Middle frontal gyrus (tissue), 1 donor: Measurements from ENCODE around the gene SLITRK3.

Source experiments
- DNase-seq: peaks from one replicate; pipeline ENCODE4 v3.0.0-alpha.2; 2015; ENCODE audit warnings: low spot score; ENCODE audit errors: extremely low spot score

SLITRK3 gene, protein sequence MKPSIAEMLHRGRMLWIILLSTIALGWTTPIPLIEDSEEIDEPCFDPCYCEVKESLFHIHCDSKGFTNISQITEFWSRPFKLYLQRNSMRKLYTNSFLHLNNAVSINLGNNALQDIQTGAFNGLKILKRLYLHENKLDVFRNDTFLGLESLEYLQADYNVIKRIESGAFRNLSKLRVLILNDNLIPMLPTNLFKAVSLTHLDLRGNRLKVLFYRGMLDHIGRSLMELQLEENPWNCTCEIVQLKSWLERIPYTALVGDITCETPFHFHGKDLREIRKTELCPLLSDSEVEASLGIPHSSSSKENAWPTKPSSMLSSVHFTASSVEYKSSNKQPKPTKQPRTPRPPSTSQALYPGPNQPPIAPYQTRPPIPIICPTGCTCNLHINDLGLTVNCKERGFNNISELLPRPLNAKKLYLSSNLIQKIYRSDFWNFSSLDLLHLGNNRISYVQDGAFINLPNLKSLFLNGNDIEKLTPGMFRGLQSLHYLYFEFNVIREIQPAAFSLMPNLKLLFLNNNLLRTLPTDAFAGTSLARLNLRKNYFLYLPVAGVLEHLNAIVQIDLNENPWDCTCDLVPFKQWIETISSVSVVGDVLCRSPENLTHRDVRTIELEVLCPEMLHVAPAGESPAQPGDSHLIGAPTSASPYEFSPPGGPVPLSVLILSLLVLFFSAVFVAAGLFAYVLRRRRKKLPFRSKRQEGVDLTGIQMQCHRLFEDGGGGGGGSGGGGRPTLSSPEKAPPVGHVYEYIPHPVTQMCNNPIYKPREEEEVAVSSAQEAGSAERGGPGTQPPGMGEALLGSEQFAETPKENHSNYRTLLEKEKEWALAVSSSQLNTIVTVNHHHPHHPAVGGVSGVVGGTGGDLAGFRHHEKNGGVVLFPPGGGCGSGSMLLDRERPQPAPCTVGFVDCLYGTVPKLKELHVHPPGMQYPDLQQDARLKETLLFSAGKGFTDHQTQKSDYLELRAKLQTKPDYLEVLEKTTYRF

DNA sequence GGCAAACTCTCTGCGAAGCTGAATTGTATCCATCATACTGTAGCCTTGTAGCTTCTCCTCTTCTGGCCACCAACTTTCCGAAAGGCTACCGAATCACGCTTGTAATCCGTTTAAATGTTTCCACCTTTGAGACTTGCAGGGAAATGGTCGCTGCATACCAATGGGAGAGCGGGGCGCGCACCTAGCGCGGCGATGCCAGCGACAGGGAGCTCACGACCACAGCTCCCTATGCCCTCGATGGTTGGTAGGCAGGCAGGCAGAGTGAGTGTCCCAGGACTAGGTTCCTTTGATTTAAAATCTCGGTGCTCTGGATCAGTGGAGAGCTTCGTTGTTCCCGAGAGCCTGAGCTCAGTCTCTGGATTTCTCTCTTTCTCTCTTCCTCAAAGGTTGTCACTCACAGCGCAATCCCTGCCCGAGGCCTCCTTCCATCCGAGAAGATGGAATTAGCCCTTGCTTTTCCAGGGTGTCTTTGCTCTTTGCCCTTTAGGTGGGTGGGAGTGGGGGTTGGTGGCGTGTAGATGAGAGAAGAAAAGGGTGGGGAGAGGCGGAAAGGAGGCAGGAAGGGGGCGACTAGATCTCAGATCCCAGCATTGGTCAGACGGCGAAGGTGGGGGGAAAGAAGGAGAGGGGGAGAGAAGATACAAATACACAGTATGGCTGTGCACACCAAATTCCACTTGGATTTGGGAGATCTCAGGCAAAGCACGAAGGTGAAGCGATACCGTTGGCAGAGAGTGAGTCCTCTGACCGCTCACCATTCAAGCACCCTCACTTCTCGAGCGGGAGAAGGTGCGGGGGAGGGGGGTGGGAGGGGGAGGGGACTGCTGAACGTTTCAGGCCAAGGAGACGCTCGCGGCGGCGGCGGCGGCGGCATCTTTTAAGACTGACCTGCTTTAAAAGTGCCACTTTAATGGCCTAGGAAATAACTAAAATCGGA is at the start of gene SLITRK3:
Gene SLITRK3, minus strand, starts transcription at position 745 of the 937 bp plus-strand sequence. CDS start 5,554 bp downstream, outside the sequence.
- no peak for DNase-seq

DNA sequence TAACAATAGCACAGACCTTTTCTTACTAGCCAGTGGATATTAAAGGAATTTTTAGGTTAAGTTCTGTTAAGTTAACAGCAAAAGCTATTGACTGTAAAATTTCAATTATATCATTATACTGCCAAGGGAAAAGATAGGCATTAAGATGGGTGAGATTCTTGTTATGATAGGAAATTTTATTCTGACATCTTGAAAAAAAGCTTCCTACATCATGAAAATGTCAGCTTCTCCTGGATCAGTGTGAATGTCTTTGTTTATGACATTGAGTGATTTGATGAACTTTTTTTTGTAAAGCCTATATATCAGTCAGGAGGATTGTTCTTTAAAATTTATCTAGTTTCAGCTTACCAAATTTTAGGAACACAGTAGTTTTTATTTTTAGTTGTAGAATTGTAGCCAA is 47.4 kb upstream of the SLITRK3 start:
- no peak for DNase-seq

DNA sequence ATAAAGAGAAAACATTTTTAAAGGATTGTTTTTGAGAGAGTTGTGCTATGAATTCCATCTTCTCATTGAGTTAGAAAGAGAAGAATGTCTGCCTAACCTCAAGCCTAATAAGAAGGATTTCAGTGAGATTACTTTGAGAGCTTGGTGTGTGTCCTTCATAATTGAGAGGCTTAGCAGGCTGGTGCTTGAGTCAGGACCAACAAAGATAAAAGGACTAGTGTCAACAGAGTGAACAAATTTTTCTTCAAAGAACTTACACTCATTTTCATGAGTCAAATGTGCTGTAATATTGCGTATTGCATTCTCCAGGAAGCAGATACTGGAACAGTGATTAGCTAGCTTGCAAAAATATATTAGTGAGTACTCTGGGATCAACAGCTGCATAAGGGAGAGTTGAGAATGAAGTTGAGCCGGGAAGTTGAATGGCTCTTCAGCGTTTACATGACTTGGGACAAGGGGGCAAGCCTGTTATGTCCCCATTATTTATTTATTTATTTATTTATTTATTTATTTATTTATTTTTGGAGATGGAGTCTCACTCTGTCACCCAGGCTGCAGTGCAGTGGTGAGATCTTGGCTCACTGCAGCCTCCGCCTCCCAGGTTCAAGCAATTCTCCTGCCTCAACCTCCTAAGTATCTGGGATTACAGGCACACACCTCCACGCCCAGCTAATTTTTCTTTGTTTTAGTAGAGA is 37.5 kb upstream of the SLITRK3 start:
- no peak for DNase-seq

DNA sequence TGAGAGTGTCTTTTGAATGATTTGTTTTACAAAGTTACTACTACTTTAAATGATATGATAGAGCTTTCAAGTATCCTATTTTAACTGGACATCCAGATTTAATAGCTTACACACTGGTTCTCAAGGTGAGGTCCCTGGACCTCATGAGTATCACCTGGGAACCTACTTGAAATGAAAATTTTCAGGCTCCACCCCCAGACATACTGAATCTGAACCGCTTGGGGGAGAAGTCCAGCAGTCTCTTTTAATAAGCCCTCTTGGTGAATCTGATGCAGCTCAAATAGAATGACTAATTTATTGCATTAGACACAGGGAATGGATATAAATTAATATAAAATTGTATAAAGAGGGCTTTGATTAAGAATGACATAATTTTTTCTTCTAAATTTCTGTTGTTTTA is 29.4 kb upstream of the SLITRK3 start:
- no peak for DNase-seq

DNA sequence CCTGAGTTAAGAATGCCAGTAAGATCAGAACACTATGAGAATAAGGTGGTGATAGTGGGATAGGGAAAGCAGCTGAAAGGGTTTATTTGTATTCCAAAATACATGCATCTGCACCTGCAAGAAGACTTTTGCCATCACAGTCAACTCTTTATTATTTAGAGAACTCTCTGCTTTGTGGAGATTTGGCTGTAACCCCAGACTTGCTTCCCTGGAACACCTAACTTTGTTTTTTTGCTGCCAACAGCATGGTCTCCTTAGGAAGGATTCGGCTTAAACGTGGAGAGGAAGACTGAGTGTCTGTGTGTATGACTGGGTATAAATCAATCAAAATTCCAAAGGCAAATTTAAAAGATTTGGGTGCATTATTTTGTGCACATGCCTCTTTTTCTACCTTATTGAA is 21.6 kb upstream of the SLITRK3 start:
- no peak for DNase-seq

DNA sequence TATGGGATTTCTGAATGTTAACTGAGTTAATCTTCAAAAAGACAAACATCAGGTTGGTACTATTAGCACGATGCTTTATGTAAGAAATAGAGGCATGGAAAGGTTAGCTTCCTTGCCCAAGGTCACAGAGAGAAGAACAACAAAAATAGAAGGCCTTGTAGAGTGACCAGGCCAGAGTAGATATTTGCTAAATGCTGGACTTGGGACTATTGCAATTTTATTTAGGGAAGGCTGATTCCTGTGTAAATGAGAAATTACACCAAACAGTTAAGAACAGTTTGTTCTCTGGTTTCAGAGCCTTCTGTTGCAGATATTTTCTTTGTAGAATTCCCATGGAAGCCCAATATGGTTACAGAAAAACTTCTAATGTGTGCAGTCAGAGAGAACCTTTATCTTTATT is 16.4 kb upstream of the SLITRK3 start:
- no peak for DNase-seq

DNA sequence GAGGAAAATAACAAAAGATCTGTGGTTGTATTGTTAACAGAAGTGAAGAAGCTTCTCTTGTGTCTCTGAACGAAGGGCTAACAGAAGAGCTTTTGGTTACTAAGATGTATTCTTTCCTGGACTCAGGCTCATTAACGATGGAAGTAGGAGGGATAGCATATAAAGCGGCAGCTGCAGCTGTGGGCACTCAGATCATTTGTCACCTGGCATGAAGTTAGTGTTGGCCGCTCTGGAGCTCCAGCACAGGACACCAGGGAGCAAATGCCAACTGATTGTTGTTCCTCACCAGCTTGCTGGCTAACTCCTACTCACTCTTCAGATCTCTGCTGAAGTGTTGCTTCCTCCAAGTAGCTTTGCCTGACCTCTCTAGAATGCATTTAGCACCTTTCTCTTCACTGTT is 15.5 kb upstream of the SLITRK3 start:
- no peak for DNase-seq

DNA sequence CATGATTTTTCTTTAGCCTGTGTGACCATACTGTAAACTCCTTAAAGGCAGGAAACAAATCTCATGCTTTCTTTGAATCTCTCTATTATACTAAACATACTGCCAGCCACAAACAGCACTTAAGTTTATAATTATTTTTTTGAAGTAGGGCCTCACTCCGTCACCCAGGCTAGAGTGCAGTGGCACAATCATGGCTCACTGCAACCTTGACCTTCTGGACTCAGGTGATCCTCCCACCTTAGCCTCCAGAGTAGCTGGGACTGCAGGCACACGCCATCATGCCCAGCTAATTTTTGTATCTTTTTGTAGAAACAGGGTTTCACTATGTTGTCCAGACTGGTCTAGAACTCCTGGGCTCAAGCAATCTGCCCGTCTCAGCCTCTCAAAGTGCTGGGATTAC is 14.5 kb upstream of the SLITRK3 start:
- DNase-seq: no peak

DNA sequence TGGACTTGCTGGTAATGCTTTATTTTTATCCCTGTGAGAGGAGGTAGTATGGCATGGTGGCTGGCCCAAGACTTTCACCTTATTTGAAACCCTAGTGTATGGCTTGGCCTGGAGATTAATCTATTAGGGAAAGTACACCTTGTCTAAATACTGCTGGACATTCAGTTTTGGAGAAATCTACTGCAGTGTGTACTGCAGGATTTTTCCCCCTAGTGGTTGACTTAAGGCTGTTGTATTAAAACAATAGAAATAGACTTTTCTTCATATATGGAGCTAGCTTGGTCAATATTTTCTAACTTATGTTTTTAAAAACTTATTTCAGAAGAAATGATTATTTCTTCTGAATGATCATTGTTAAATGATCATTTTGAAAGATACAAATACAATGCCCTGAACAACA is 13.9 kb upstream of the SLITRK3 start:
- no peak for DNase-seq

DNA sequence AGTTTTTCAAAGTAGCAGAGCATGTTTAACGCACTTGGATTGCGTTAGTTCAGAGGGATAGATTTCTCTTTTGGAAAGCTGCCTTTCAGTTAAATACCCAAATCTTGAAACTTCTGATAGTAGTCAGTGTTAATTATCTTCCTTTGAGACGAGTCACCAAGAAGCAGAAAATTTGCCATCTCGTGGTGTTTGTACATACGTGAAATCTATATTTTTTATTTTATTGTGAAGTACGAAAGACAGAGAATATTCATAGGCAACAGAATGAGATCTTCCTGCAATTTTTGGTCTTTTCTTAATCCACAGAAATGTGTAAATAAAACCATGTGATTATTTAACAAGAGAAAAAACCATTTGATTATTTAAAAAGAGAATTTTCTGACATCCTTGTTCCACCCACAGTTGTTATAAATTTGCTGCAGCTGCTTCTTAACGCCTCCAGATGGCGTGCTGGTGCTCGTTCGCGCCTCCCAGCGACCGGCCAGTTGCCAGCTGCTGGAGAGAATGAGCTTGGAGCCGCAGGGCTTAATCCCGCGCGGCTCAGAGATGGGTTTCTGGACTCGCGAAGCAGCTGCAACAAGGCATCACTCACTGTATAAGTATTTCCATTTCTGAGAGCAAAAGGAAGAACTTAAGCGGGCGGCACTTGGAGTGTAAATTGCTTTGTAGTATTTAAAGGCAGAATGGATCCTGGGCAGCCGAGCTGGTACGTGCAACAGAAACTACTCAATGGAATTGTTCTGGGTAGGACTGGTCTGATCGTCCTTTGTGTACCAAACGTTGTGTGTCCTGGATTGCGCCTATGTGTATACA is 10.5 kb upstream of the SLITRK3 start:
- DNase-seq: peak; percentile 83

DNA sequence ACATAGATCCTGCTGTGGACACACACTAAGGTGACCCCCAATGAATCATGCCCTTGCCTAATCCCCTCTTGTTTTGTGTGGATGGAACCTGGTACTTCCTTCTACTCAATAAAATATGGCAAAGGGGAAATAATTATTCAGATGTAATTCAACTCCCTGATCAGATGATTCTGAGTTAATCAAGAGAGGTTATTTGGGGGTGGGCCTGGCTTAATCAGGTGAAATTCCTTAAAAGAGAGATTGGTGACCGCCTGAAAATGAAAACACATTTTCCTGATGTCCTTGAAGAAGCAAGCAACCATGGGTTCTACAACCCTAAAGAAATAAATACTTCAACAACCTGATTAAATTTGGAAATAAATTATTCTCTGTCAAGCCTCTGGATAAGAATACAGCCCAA is 8.3 kb upstream of the SLITRK3 start:
- no peak for DNase-seq

DNA sequence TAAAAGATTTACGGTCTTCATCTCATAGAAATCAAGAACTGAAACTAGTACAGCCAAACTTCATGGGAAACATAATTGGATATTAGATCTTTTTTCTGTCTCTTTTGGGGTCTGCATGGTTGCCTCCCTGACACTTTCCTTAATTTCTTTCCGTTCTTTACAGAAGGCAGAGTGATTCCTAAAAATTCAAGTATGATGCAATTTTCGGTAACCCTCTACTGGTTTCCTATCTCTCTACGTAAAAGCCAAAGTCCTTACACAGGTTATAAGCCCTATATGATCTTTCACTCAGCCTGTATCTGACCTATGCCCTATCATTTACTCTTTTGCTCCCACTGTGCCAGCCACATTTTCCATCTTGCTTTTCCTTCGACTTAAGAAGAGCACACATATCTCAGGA is 6.8 kb upstream of the SLITRK3 start:
- no peak for DNase-seq

DNA sequence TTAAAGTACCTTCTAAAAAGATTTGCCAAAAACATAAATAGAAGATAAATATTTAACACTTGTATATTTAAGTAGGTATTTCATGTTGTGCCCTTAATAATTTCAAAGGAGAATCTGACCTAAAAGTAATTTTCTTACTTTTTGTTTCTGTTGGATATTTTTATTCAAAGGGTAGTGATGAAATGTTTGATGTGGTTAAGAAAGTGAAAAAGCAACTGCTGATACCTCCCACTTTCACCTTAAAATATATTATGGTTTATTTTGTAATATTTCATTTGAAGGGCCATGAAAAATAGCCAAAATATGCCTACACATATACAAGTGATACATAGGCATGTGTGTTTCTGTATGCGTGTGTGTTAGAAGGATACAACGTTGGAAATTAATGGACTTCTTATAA is 5.8 kb upstream of the SLITRK3 start:
- no peak for DNase-seq

DNA sequence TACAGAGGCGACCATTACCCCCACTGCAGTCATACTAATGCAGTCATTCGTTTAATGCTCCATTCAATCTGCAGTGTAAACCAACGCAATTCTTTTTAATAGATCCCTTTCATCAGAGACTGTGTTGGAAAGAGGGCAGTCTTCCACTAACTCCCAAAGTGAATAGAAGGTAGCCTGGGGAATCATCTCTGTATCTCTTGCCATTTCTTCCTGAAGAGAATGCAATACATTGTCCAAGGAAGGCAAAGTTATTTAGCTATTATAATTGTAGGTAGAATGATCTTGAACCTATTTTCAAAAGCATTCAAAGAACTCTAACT is 1.3 kb upstream of the SLITRK3 start:
- no peak for DNase-seq

DNA sequence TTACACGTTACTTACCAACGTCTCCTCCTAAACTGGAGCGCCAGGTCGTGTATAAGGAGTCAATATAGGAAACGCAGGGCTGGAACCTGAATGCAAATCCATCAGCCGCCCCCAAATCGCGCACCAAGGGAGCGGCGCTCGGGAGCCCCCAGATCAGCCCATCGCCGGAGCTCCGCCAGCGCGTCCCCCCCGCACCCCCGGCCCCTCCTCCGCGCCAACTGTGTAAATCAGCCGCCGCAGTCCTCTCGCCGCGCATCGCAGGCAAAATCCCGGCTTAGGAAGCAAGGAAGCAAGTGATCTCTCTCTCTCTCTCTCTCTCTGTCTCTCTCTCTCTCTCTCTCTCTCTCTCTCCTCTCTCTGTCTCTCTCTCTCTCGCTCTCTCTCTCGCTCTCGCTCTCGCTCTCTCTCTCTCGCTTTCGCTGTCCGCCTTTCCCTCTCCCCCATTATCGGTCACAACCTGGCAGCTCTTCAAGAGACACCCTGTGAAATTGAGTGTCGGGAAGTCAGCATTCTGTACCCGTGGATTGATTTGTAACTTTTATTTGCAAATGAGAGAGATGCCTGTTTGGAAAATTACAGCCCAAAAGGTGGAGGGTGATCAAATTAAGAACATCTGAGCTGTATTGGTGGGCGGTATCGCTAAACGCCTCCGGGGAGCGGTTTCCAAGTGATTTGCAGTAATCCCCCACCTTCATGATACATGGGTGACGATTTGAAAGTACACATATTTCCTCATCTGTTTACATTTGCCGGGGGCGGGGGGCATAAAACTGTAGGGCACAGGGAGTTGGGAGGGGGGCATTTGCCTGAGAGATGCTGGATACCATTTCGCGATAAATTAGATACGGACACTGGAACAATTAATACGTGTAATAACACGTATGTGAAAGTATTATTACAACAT is 645 bp upstream of the SLITRK3 start:
- DNase-seq: no peak

DNA sequence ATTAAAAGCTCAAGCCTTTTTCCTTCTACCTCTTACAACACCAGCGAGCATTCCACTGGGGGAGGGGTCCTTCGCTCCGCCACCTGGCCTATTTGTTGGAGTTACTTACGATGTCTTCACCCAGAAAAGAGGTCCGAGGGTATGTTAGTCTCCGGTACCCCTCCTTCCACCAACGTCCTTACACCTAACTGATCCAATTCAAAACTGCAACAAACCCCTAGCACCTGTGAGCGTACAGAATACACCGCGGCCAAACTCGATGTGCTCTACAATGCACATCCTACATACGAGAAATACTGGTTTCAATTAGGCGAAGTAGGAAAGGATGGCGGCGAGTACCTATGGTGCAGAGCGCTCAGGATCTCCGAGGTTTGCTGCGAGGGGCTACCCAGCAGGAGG is 944 bp downstream of the SLITRK3 start:
- no peak for DNase-seq

DNA sequence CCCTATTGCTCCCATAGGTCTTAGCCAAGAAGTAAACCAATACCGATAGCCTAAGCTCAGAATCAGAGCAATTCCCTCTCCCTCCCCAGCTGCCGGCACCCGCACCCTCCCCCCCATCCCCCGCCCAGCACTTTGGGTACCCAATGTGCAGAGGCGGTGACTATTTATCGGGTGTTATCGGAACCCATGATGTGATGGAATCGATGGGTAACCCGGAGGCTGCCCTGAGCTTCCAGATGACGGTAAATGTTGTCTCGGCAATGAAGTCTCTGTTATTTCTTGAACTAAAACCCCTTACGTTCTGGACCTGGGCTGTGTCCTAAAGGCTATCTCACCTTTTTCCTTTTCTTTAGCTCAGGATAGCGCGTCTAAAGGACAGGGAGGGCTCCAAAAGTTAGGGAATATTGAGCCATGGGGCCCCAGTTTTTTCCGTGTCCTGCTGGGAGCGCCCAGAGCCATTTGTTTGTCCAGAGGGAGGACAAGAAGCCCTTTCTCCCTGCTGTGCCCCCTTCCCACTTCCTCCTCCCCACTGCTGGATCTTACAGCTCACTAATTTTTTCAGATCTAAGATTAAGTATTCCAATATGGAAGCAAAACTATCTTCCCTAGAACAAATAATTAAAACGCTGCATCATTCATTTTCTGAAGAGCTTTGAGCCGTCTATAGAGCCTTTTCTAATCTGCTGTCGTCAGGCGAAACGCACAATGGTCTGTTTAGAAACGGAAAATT is 1.5 kb downstream of the SLITRK3 start:
- no peak for DNase-seq
